T-helper 2 cell treated with Interferon-gamma antibody and Interleukin-4, amounts not matched to agents 5 μg/mL and 100 μg/mL, for 36 hours (primary cell): ENCODE measurements around the gene ZFYVE26.

Source experiments
- DNase-seq: peaks from one replicate; pipeline ENCODE4 v3.0.0; 2021; ENCODE audit warnings: low spot score
- H3K27ac Mint-ChIP-seq: one replicate; pipeline ENCODE4 v1.8.0; 2021; ENCODE audit warnings: mild to moderate bottlenecking, mixed read lengths
- H3K27me3 Mint-ChIP-seq: one replicate; pipeline ENCODE4 v1.8.0; 2021; ENCODE audit warnings: low read depth, mixed read lengths
- H3K36me3 Mint-ChIP-seq: one replicate; pipeline ENCODE4 v1.8.0; 2021; ENCODE audit warnings: low read depth, mixed read lengths
- H3K4me1 Mint-ChIP-seq: one replicate; pipeline ENCODE4 v1.8.0; 2021; ENCODE audit warnings: low read depth, mixed read lengths
- H3K4me3 Mint-ChIP-seq: one replicate; pipeline ENCODE4 v1.8.0; 2022; ENCODE audit warnings: mild to moderate bottlenecking, moderate library complexity, mixed read lengths
- H3K9me3 Mint-ChIP-seq: one replicate; pipeline ENCODE4 v1.8.0; 2021; ENCODE audit warnings: mixed read lengths

ZFYVE26 gene

GRCh38 chr14:67784244-67784823, 32.1 kb downstream of the ZFYVE26 start:
- H3K4me3 Mint-ChIP-seq = peak overlapping the region; percentile 13
- H3K27me3 Mint-ChIP-seq = no peaks in the 10 kb centered on the region
- H3K4me1 Mint-ChIP-seq = peaks cover 13% of the 10 kb centered on the region
- H3K36me3 Mint-ChIP-seq = peaks cover 41% of the 10 kb centered on the region
- no peak for DNase-seq
- H3K9me3 Mint-ChIP-seq = no peaks in the 10 kb centered on the region
- peak overlapping the region; percentile 9 for H3K27ac Mint-ChIP-seq

- Mint-ChIP-seq H3K27ac (no peak overlapping the region), H3K4me1 (peaks cover 13% of the 10 kb centered on the region), H3K27me3 (no peaks in the 10 kb centered on the region), H3K36me3 (peaks cover 33% of the 10 kb centered on the region), H3K4me3 (no peak overlapping the region), H3K9me3 (no peaks in the 10 kb centered on the region)
- no peak for DNase-seq
Observed at GRCh38 chr14:67782090-67782489, 34.3 kb downstream of the ZFYVE26 start.

GRCh38 chr14:67778792-67779191, 37.6 kb downstream of the ZFYVE26 start:
- no peak for DNase-seq
- Mint-ChIP-seq H3K36me3 (peaks cover 35% of the 10 kb centered on the region), H3K4me1 (no peaks in the 10 kb centered on the region), H3K27me3 (no peaks in the 10 kb centered on the region), H3K9me3 (no peaks in the 10 kb centered on the region), H3K4me3 (no peak overlapping the region), H3K27ac (no peak overlapping the region)

- no peaks in the 10 kb centered on the region for H3K9me3 Mint-ChIP-seq
- H3K4me3 Mint-ChIP-seq = no peak overlapping the region
- H3K4me1 Mint-ChIP-seq = no peaks in the 10 kb centered on the region
- H3K36me3 Mint-ChIP-seq = peaks cover 46% of the 10 kb centered on the region
- no peaks in the 10 kb centered on the region for H3K27me3 Mint-ChIP-seq
- no peak for DNase-seq
- no peak overlapping the region for H3K27ac Mint-ChIP-seq
Observed at GRCh38 chr14:67776653-67777322, 39.6 kb downstream of the ZFYVE26 start.

GRCh38 chr14:67773844-67774377, 42.5 kb downstream of the ZFYVE26 start:
- Mint-ChIP-seq H3K4me3 (no peak overlapping the region), H3K36me3 (peaks cover 45% of the 10 kb centered on the region), H3K27me3 (no peaks in the 10 kb centered on the region), H3K9me3 (no peaks in the 10 kb centered on the region), H3K27ac (no peak overlapping the region), H3K4me1 (no peaks in the 10 kb centered on the region)
- DNase-seq = no peak

DNA sequence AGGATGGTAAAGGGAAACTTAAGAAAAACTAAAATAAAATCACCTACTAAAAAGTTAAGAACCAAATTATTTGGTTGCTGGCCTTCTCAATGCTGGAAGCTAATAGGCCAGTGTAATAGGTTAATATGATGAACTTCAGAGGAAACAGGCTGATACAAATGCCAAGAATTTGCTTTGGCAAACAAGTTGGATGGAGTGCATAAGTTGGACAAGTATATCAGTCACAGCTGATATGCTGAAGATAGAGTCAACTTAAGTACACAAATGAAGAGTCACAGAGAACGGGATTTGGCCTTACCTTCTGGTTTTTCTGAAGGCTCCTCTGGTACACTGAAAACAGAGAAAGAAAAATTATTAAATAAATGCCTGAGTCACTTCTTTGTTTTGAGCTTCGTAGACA, 48.2 kb downstream of the ZFYVE26 start:
- Mint-ChIP-seq H3K27ac (no peak overlapping the region), H3K9me3 (no peaks in the 10 kb centered on the region), H3K36me3 (peaks cover 43% of the 10 kb centered on the region), H3K4me1 (no peaks in the 10 kb centered on the region), H3K4me3 (no peak overlapping the region), H3K27me3 (no peaks in the 10 kb centered on the region)
- no peak for DNase-seq

DNA sequence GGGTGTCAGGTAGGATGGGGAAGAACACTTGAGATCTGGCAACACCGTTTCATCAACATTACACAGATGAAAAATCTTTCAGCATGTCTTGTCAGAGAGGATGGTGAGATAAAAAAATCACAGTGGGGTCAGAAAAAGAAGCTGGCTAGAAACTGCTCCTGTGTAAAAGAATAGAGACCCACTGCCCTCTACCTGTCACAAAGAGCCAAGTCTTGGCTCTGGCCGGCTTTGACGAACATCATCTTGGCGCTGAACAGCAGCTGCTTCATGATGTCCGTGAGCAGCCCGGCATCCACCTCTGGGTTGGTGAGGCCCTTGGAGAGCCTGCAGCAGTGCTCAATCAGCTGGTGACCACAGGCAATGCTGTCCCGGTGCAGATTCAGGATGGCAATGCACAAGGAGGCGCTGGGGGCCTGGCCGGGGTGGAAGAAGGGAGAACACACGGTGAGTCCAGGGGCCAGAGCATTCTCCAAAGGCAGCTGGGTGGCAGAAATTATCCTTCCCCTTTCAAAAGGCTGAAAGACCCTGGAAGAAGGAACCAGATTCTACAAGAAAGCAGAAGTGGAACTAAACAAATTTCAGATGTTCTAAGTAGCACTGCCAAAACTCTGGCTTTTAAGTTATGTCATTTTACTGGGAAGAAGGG, 50.2 kb downstream of the ZFYVE26 start:
- DNase-seq = no peak
- no peak overlapping the region for H3K4me3 Mint-ChIP-seq
- H3K9me3 Mint-ChIP-seq = no peaks in the 10 kb centered on the region
- H3K4me1 Mint-ChIP-seq = no peaks in the 10 kb centered on the region
- no peaks in the 10 kb centered on the region for H3K27me3 Mint-ChIP-seq
- H3K27ac Mint-ChIP-seq = no peak overlapping the region
- peaks cover 31% of the 10 kb centered on the region for H3K36me3 Mint-ChIP-seq

- Mint-ChIP-seq H3K4me3 (no peak overlapping the region), H3K27me3 (no peaks in the 10 kb centered on the region), H3K9me3 (no peaks in the 10 kb centered on the region), H3K4me1 (no peaks in the 10 kb centered on the region), H3K27ac (no peak overlapping the region), H3K36me3 (peaks cover 31% of the 10 kb centered on the region)
- no peak for DNase-seq
Observed at GRCh38 chr14:67765192-67765834, 51.1 kb downstream of the ZFYVE26 start.

DNA sequence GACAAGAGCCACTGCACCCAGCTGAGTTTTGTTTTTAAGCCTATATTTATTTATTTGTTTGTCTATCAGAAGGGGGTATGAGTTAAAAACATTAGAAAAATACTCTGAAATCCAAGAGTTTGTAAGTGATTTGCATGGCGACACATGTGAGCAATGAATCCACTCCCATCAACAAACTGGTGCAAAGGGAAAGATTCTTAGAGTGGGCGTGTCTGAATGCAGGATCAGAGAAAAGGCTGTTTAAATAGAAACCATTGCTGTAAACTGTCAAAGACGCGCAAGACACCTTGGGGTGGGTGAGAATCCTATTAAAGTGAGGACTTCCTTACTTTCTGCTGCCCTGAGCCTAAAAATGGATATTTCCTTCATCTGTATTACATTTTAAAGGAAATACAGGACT, 51.9 kb downstream of the ZFYVE26 start:
- Mint-ChIP-seq H3K4me3 (no peak overlapping the region), H3K27ac (no peak overlapping the region), H3K4me1 (no peaks in the 10 kb centered on the region), H3K36me3 (peaks cover 28% of the 10 kb centered on the region), H3K27me3 (no peaks in the 10 kb centered on the region), H3K9me3 (no peaks in the 10 kb centered on the region)
- DNase-seq = no peak

DNA sequence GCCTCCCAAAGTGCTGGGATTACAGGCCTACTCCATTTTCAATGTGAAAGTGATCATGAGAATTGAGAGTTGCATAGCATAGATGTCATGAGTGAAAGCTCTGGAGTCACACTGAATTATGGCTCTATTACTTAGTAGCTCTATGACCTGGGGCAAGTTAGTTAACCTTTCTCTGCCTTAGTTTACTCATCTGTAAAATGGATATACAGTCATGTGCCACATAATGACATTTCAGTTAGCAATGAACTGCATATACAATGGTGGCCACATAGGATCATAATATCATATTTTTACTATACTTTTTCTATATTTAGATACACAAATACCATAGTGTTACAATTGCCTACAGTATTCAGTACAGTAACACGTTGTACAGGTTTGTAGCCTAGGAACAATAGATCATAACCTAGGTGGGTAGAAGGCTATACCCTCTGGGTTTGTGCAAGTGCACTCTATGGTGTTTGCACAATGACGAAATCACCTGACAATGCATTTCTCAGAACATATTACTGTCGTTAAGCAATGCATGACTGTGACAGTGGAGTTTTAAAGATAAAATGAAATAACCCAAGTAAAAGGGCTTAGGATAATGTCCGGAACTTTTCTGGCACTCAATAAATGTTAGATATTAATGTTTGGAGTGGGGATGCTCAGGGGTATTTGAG, 53.1 kb downstream of the ZFYVE26 start:
- Mint-ChIP-seq H3K4me1 (no peaks in the 10 kb centered on the region), H3K36me3 (peaks cover 22% of the 10 kb centered on the region), H3K27ac (no peak overlapping the region), H3K9me3 (no peaks in the 10 kb centered on the region), H3K4me3 (no peak overlapping the region), H3K27me3 (no peaks in the 10 kb centered on the region)
- no peak for DNase-seq

DNA sequence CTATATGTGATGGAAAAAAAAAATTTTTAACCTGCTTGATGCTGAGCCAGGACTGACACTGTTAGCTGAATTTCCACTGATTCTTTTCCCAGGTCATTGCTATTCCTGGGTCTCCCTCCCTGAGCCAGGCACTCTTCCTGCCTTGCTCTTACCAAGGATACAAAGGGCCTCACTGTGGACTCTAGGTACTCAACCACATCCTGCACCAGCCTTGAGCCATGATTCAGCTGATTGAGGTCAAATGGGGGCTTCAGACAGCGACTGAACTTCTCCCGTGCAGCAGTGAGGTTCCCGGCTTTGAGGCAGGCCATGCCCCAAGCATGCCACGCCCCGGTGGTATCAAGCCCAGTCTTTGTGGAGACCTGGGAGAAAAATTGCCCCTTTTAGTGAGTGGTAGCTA, 54.3 kb downstream of the ZFYVE26 start:
- Mint-ChIP-seq H3K36me3 (peaks cover 21% of the 10 kb centered on the region), H3K27me3 (no peaks in the 10 kb centered on the region), H3K4me1 (no peaks in the 10 kb centered on the region), H3K9me3 (no peaks in the 10 kb centered on the region), H3K27ac (no peak overlapping the region), H3K4me3 (no peak overlapping the region)
- DNase-seq = no peak

DNA sequence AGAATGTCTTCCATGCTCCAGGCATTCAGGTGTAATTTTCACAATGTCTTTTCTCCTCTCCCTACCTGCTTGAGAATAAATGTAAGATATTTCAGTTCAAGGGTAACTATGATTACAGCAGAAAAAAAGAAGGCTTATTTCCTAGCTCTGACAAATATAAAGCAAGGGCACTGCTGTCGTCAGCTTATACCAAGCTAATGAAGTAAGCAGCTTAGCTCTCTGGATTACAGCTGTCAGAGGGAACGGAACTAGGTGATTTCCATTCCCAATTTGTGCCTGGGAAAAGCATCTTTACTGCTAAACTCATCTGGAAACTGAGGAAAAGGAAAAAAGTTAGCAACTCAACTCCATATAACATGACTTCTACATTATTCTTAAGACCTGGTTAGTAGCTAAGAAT, 56.5 kb downstream of the ZFYVE26 start:
- DNase-seq = no peak
- Mint-ChIP-seq H3K27me3 (no peaks in the 10 kb centered on the region), H3K9me3 (no peaks in the 10 kb centered on the region), H3K4me1 (no peaks in the 10 kb centered on the region), H3K36me3 (peaks cover 20% of the 10 kb centered on the region), H3K4me3 (no peak overlapping the region), H3K27ac (no peak overlapping the region)

DNA sequence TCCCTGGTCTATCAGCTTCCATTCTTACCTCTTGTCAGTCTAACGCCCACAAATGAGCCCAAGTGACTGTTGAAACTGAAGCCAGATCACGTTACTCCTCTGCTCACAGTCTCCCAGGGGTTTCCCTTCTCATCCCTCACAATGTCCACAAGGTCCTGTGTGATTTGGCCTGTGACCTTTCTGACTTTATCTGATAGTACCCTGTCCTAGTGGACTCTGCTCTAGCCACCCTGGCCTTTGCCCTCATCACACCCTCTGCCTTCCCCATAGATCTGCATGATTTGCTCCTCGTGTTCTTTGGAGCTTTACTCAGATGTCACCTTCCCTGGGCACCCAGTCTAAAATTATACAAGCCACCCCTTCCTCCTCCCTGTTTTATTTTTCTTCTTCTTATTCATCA, 59.2 kb downstream of the ZFYVE26 start:
- Mint-ChIP-seq H3K9me3 (no peaks in the 10 kb centered on the region), H3K36me3 (peaks cover 16% of the 10 kb centered on the region), H3K27ac (no peak overlapping the region), H3K4me3 (no peak overlapping the region), H3K27me3 (no peaks in the 10 kb centered on the region), H3K4me1 (no peaks in the 10 kb centered on the region)
- no peak for DNase-seq

DNA sequence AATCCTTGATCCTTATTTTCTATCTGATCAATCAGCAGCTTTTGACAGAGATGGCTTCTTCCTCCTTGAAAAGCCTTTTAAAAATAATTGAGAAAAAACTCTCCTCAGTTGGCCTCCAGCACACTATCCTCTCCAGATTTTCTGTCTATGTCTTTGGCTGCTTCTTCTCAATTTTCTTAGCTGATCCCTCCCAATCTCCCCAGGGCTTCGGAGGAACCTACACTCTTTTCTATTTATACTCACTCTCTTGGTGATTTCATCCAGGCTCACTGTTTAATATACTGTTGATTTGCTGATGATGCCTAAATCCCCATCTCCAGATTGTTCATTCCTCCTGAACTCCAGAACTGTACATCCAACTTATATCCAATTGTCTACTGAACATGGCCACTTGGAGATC, 59.9 kb downstream of the ZFYVE26 start:
- Mint-ChIP-seq H3K4me1 (no peaks in the 10 kb centered on the region), H3K27ac (no peak overlapping the region), H3K36me3 (peaks cover 20% of the 10 kb centered on the region), H3K9me3 (no peaks in the 10 kb centered on the region), H3K27me3 (no peaks in the 10 kb centered on the region), H3K4me3 (no peak overlapping the region)
- no peak for DNase-seq
